Central memory CD4-positive, alpha-beta T cell (primary cell): ENCODE data around the gene LAMTOR1.
A peak's percentile ranks its signal among the peaks of the same experiment; 100 is the strongest.

Experiments used
- DNase-seq: peaks from one replicate; pipeline ENCODE4 v3.0.0; 2022

The LAMTOR1 gene

DNA sequence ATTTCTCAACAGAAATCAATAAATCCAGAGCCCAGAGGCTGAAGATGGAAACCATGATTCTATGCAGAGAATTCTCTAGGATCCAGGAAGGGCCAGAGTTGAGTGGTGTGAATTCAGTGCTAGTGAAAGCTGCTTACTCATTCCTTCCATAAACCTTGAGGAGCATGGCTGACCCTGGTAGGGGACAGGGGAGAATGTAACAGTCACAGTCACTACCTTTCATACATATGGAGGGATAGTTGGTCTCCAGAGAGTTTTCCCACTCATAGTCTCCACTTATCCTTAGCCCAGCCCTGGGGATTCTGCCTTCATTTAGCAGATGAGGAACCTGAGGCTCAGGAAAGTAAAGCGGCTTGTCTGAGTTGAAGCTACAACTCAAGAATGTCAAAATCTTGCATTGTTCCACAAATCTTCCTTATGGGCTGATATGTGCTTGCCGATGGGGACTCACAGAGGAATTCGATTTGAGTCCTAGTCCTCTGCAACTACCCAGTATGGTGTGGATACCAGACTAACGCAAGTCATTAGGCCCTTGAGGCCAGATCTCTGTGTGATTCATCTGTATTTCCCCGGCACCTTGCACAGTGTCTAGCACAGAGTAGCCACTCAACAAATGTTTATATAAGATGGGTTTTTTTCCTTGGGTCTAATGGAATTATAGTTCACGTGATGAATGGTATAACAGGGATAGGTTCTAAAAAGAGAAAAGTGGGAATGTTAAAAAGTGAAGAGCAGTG is 13.1 kb upstream of the LAMTOR1 start:
- DNase-seq = no peak

DNA sequence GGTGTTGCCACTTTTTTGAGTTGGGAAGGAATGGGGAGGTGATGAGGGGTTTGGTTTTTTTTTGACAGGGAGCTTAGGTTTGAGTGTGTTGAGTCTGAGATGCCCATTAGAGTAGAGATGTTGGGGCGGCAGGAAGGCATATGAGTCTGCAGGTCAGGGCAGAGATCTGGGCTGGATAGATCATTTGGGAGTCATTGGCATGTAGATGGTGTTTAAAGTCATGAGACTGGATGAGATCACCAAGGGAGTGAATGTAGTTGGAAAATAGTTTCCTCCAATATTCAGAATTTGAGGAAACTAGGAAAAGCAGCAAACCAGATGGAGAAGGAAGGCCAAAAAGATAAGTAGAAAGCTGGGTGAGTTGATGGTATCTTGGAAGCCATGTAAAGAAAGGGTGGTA is 11.5 kb upstream of the LAMTOR1 start:
- DNase-seq = no peak

DNA sequence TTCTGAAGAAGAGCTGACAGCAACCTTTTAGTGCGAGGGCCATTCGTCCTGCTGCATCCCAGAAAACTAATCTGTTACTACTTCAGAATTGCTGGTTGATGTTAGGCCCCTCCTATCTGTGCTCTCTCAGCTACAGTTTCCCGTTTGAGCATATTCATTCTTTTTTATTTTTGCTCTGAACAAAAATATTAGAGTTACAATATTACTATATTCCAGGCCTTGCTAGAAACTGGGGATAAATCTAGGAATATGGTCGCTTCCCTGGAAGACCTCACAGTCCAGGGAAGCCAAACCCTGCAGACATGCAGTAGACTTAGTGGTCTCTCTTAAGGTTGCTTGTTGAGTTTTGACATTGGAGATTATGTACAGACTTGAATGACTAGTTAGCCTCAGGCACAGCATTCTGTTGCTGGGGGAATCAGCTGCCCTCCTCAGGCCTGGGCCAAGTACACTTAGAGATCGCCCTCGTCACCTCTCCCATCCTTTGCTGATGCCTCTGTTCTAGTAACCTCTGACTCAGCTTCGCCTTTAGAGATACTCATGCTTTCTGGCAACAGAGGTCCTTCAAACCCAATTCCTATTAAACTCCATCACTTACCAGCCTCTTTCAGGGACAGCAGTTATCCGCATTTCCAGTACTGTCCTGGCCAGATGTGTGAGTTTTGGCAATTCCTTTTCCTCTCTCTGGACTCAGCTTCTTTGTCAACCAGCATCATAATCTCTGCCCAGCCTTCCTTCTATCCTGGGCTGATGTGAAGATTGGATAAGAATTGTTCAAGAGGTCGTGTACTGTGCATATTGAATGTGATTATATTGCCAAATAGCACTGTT is 10.1 kb upstream of the LAMTOR1 start:
- DNase-seq = no peak

DNA sequence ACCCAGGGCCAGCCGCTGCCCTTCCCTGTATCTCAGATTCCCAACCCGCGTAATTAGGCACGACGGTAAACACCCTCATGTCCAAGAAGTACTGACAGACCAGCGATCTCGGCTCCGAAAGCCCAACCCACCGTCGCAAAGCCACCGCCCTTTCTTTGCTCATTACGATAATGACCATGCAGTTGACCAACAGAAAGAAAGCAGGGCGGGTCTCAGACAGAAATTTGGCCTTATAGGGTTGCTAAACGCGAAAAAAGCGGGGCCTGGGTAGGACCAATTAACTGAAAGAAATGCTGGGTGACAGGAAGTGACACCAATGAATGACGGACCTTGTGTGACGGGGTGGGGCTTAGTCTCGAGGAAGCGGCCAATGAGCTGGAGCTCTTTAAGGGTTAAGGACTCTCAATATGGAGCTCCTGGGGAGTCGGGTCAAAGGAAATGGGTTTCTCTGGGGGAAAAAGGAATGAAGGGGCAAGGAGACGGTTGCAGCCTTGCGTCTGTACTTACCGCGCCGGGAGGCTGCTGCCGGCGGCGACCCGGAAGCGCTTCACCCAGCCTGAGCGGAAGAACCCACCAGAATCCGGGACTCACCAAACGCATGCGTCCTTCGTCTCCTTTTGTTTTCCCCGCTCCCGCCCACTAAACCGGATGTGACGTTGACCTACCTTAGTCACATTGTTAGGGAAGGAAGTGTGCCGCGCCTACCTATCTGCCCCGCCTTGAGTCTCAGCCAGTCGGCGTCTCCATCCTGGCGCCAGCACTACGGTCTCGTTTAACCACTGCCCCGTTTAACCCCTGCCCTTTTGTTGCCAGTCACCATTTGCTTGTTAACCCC is 9.3 kb upstream of the LAMTOR1 start, which contains the start of gene ANAPC15:
Gene ANAPC15 (minus strand): TSS at position 553 of the 835 bp plus-strand sequence. CDS start 1,419 bp downstream, outside the sequence.
- DNase-seq = peak; percentile 99

DNA sequence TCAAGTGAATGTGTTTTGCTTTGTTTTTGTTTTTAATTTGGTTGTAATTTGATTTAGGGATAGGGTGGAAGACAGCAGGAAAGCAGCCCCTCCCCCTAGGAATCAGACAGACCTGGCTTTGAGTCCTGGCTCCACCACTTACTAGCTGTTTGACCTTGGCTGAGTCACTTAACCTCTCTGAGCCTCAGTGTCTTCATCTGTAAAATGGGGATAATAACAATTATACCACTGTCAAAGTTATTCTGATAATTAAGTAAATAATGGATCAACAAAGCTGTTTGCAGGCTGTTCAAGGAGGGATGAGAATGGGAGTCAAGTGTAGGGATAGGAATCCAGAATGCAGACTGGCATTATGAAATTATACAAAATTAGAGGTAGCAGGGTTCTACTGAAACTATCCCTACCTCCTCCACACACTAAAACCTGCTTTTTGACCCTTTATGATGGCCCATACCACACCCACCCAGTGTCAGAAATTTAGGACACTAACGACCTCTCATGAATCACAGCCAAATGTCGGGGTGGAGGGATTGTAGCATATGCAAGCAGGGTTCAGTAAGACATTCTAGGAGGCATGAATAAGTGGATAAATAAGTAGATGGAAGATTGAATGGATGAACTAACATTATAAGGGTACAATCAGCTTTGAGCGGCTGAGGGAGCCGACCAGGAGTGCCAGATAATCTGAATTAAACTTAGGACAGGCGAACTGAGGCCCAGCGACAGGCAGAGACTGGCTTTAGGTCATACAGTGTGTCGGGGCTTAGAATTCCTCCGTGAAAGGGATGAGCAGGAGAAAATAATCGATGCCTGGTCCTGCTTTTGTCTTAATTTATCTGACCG is 8.4 kb upstream of the LAMTOR1 start:
- DNase-seq = no peak

DNA sequence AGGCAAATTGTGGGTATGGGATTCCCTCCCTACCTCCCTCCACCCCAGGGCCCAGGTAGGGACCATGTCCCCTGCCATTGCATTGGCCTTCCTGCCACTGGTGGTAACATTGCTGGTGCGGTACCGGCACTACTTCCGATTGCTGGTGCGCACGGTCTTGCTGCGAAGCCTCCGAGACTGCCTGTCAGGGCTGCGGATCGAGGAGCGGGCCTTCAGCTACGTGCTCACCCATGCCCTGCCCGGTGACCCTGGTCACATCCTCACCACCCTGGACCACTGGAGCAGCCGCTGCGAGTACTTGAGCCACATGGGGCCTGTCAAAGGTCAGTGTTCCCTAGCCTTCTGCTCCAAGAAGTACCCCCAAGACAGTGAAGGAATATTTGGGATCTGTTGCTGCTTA is 2.8 kb upstream of the LAMTOR1 start, which contains the start of gene TOMT:
Gene TOMT (plus strand): TSS at position 37 of the 400 bp plus-strand sequence. CDS start 28 bp downstream, at position 65.
- no peak for DNase-seq

DNA sequence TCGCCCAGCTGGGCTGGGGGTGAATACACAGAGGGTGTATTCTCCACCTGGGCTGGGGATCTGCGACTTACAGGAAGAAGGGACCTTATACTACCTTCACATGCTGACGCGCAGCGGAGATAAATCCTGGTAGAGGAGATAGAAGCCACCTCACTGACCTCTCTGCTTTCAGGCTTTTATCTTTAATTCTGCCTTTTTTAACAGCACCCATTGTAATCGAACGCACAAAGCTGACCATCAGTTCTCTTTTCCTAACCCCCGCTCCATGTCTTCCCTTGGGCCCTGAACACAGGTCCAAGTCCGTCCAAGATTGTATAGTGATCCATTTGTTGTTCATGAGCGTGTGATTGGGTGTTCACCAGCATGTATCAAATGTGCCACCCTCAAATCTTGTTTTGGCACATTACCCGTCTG is 664 bp upstream of the LAMTOR1 start:
- DNase-seq = no peak

DNA sequence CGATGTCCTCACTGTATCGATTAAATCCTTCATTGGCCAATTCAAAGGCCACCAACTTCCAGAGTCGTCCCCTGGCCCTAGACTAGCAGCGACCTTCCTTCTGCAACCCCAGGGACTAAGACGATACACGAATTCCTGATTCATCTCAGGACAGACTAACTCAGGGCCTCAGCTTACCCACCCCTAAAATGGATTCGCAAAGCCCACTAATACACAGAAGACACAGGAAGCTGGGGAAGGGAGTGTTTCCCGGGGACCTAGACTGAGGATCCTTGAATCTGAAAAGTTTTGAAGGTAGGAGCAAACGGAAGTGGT is 509 bp downstream of the LAMTOR1 start:
- DNase-seq = no peak

DNA sequence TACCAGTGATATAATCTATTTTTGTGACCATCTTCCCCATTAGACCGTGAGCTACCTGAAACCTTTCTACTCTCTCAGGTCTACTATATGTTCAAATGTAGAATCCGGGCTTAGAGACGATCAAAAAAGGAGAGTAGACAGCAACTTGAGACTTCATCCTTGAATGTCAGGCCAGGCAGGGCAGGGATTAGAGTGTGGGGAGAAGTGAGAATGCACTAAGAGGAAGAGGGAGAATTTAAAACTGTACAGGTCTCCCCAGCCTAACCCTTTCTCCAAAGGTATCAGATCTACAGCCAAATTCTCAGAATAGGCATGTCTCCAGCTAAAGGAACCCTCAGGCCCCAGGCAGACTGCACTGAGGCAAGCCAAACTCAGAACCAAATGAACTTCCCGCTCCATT is 935 bp downstream of the LAMTOR1 start:
- no peak for DNase-seq

DNA sequence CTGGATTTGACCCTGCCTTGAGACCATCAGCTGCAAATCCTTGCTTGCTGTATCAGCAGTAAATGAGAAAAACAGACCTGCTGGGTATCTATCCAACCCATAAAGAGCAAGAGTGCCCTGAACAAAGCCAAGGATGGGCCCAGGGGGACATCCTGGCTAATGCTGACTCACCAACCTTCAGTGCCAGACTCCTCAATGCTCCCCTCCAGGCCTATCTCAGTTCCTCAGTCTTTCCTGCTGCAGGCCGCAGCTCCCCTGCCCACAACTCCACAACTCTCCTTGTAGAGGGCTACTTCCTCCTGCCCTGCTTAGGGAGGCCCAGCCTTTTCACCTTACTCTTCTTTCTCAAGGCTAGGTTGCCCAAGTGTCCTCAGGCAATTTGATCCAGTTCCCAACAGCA is 2.6 kb downstream of the LAMTOR1 start:
- no peak for DNase-seq

DNA sequence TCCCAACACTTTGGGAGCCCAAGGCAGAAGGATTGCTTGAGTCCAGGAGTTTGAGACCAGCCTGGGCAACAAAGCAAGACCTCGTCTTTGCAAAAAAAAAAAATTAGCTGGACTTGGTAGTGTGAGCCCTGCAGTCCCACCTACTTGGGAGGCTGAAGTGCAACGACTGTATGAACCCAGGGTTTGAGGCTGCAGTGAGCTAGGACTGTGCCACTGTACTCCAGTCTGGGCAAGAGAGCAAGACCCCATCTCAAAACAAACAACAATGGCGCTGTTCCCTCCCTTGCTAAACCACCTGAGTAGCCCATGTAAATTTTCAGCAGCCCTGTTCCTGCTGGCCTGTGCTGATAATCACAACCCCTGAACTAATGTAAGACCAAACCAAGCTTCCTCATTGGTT is 3.1 kb downstream of the LAMTOR1 start:
- DNase-seq = no peak

DNA sequence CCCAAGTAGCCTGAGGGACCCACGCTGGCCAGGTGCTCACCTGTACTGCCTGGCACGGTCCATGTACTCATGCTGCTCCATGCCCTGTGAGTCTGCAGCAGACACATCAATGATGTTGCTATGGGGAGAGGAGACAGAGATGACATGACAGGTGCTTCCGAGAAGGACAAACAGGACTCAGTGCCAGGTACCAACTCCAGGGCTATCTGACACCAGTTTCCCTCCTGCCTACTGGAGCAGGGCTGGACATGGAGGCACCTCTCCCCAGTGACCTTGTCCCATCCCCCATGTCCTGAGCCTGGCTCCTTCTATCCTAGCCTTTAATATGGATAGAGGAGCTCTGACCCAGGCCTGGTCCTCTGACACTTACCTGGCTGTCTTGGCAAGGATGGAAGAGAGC is 4.4 kb downstream of the LAMTOR1 start:
- DNase-seq = no peak

DNA sequence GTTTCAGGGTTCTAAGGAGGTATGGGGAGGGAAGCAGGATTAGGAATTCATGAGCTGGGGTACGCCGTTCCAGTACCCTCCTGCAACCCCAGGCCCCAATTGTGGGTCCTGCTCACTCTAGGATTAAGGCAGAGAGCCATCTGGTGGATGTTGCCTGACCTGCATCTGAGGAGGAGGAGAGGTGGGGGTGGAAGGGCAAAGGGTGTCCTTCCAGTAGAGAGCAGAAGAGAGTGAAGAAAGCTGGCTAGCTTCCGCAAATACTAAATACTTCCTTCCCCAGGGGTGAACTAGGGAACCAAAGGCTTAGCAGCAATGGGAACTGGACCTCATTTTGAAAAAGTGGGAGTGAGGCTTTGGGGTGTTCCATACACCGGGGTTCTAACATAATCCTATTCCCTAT is 11.8 kb downstream of the LAMTOR1 start:
- peak; percentile 53 for DNase-seq

DNA sequence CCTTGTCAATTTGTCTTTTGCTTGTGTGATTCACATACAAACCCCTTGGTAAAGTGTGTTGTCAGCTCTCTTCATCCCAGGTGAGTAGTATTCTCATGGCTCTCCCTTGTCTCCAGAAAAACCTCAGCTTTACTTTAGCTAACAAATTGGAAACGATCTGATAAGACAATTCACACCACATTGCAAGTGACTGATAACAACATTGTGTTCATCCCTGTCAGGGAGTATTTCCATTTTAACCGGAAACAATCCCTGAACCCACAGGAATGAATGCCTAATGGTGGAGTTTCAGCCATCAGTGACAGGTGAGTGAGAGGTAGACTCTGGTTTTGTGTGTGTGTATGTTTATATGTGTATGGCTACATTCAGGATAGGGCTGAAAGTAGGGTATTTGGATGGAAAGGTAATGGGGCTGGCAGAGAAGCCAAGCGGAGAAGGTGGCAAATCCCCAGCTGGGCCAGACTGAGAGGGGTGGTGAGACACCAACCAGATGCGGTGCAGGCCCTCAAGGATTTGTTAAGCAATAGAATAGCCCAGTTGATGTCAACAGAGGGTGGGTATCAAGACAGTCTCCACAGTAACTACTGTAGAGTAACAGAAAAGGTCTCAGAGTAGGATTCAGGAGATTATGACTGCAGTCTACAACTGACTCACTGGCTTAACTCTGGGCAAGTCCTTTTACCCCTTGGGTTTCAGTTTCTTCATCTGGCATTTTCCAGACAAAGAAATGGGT is 14.9 kb downstream of the LAMTOR1 start:
- DNase-seq = no peak

DNA sequence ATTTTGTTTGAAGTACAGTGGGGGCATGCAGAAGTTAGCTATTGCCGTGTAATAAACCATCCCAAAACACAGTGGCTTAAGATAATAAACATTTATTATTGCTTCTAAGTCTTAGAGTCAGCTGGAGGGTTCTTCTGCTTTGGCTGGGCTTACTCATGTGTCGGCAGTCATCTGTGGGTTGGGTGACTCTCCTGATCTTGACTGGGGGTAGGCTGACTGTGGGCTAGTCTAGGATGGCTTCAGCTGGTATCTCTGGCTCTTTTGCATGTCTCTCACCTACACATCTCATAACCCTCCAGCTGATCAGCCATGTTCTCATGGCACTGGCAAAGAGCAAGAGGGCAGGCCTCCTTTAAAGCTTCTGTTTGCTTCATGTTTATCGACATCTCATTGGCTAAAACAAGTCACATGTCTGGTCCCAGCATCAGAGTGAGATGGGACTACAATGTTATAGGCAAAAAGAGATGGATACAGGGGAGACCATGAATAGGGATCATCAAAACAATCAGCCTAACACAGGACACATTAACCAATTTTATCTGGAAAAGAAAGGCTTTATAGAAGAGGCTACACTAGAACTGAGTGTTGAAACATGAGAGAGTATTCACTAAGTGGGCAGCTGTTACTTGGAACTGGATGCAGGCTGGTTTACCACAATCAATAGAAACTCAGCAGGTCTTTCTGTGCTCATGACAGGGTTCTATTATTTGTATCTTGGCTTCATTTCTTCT is 17.3 kb downstream of the LAMTOR1 start:
- DNase-seq = no peak

DNA sequence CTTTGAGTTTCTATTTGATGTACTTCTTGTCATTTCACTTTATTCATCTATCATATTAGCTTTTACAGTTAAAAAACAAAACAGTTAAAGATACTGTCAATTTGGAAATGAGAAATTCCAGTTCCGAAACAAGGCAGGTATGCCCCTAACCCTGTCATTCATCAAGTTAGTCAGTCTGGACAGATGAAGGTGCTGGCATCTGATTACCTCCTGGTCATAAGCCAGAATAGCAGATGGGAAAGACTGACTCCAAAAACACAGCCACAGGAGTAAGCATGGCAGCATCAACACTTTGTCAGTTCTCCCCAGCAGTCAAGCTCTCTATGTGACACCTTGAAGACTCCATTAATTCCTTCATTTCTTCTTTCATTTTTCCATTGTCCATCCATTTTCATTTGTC is 18.1 kb downstream of the LAMTOR1 start:
- no peak for DNase-seq

DNA sequence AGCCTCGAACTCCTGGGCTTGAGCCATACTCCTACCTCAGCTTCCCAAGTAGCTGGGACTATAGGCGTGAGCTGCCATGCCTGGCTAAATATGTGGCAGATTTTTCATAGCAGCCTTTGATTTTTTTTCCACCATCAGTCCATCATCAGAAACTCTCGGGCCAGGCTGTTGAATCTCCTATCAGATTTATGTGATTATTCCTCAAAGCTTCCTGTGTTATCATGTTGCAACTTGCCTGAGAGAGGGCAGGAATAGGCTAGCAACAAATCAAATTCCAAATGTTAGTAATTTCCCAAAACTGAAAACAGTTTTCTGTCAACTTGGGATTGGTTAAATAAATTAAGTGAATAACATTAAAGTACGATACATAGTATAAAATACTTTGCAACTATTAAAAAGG is 19.0 kb downstream of the LAMTOR1 start:
- DNase-seq = no peak

DNA sequence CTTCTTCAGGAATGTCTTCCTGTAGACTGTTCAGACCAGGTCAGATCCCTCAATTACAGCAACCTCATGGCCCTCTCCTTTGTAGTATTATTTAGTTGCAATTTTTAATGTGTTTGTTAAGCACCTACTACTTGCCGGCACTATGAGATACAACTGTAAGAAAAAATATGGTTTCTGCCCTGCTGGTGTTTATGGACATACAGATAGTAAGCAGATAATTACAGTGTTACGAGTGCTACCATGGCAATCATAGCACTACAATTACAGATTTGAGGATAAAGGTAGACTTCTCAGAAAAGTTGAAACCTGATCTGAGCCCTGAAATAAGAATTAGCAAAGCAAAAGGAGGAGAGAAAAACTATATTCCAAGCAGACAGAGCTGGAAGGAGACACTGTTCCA is 19.7 kb downstream of the LAMTOR1 start:
- no peak for DNase-seq

DNA sequence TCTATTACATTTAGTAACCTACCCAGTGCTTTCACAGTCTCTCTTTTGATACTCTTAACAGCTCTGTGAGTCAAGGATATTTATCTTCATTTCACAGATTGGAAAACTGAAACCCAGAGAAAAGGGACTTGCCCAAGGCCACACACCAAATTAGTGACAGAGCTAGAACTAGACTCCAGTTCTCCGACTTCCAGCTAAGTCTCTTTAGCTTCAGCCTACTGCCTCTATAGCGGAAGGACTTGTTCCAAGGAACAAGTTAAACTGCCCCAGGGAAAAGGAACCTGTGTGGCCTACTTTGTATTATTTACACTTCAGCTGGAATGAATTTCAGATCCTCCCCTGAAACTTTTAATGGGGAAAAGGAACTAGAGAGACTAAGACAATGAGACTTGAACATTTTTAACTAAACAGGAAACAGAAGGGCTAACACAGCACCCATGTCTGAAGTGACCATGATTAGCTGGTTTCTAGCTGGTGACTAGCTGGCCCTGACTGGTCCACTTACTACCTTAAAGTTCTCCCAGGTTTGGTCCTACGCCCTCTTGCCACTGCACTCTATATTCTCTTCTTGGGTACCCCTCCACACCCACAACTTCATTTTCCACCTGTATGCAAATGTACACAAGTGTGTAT is 21.2 kb downstream of the LAMTOR1 start:
- DNase-seq = no peak

DNA sequence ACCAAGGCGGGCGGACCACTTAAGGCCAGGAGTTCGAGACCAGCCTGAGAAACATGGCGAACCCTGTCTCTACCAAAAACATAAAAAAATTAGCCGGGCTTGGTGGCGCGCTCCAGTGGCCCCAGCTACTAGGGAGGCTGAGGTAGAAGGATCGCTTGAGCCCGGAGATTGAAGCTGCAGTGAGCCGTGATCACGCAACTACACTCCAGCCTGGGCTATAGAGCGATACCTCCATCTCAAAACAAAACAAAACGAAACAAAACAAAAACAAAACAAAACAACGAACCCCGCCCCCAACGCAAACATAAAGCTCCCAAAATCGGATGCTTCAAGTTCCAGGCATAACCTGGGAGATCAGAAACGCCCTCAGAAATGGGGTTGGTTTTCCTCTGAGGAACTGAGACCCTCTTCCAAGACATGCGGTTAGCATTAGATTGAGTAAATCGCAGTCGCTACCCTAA is 21.9 kb downstream of the LAMTOR1 start:
- DNase-seq = no peak
